Activated CD8-positive, alpha-beta memory T cell treated with anti-CD3 and anti-CD28 coated beads for 24 hours (primary cell): ENCODE data around the gene TBX18.
A peak's percentile ranks its signal among the peaks of the same experiment; 100 is the strongest.

Source experiments
- DNase-seq: peaks from one replicate; pipeline ENCODE4 v3.0.0-alpha.2; 2020

TBX18 gene

DNA sequence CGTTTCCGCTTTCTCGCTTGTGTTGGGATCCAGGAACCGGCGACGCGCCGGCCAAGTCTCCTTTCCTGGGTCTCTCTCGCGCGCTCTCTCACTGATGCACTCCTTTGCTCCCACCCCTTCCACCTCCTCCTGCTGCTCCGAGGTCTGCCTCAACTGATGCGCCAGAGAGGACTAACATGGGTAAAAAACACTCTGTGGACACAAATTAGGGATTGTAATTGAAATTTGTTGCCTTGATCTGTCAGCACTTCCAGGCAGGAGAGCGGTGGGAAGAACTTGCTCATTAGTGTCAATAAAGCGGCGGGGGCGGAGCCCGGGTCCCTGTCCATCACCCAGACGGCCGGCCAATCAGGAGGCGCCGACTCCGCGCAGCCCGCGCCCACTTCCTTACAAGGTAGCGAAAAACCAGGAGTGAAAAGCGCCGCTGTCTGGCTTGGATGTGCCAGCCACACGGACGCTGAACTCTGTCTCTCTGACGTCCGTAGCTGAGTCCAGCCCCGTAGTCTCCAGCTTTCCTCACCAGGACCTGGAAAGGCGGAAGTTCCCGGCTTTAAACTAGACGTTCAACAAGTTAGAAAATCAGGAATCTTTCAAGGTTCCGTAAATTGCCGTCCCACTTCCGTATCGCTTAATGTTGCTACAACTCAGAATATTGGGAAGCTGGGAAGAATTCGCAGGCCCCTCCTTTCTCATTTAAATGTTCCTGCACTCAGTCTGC, at the start of gene TBX18:
TSS of gene TBX18 (minus strand) at position 267 of the 718 bp plus-strand sequence. CDS start 417 bp downstream, outside the sequence.
- DNase-seq = peak; percentile 61

DNA sequence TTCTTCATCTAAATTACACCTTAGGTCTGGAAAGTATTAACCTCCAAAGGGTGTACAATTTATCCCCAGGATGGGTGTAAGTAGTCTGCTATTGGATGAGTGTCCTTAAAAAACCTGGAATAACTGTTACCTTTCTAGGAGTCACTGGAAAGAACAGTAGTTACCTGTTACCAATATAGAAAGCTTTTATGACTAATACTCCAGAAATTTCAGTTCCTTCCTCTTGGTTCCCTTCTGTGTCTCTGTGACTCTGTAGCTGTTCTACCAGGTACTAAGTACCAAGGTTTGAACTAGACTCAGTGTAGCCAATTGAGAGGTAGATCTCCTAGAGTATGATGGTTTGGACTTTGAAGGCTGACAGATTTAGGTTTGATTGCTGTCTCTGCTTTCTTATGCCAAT, 47.0 kb upstream of the TBX18 start:
- no peak for DNase-seq

DNA sequence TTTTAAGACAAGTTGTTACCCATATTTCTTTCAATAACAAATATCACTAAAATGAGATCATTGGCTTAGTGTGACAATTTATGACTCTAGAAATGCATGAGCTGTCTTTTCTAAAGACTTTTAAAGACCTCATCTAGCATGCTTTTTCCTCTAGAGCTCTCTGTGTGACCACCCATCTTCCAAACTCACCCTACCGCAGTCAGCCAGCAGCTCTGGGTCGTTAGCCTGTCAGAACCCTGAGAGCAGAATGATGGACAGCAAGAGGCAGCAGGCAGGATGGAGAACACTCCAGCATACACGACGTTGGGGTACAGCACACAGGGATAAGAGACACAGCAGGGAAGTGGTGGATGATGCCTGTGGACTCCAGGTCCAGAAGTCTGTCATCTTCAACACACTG, 45.1 kb upstream of the TBX18 start:
- DNase-seq = no peak

DNA sequence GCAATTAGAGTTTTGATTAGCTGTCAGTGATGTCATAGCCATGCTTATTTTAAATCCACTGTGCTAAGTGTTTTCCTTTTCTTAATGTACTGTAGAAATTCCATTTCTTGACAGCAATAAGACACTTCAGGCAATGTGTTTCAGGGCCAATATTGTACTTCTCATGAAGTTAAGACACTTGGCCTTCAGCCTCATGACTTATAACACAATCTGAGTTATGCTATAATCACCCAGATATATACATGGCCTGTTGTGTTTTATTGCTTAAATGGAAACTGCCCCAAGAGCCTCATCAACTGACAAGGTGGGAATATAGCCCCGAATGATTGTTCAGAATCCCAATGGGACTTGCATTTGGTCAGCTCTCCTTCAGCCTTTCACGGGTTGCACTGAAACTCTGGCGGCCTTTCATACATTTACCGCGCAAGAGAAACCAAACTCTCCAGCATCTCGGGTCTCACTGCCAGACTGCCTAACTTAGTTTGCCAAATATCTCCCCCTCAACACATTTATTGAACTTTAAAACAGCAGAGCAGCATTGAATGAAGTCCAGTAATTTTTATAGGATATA, 44.2 kb upstream of the TBX18 start:
- no peak for DNase-seq

DNA sequence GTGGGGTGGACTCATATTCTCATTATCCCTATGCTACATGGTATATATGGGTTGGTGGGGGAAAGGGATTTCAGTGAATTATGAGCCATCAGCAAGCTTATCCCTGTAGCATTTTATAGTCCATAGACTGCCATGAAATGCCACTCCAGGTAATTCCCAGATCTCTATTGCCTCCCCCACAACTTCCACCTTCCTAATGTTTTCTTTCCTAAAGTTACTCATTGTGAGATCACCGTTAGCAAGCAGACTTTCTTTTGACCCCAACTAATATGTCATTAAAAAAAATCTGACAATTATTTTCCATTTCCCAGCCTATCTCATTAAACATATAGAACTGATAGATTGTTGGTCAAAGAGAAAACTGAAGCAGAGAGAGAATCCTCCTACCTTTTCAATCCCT, 40.7 kb upstream of the TBX18 start:
- DNase-seq = no peak

DNA sequence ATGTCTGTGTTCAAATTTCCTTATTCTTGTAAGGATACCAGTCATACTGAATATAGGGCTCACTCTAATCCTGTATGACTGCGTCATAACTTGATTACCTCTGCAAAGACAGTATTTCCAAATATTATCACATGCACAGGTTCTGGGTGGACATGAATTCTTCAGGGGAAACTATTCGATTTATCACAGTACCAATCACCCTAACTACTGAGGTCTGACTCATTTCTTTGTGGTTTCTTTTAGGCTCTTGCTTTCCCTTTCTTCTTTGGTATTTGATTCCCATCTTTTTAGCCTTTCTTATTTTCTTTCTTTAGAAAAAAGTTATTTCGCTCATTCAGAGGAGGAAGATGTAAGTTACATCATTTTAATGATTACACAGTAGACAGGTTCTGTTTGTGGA, 40.3 kb upstream of the TBX18 start:
- DNase-seq = no peak

DNA sequence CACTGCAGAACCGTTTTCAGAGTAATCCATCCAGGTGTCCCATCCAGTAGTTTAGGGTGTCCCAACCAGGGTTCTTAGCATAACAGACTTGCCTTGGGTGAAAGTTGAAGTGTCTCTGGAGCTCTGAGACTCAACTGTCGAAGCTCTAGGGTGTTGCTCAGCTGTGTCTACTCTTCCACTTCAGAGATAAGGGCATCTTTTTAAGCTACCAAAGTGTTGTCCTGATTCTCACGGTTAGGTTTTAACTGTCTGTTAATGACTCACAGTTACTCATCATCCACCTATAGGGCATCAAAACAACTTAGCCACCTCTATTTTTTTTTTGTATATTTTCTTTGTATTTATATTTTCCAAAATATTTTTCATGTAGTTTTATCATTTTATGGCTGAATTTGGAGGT, 36.9 kb upstream of the TBX18 start:
- no peak for DNase-seq

DNA sequence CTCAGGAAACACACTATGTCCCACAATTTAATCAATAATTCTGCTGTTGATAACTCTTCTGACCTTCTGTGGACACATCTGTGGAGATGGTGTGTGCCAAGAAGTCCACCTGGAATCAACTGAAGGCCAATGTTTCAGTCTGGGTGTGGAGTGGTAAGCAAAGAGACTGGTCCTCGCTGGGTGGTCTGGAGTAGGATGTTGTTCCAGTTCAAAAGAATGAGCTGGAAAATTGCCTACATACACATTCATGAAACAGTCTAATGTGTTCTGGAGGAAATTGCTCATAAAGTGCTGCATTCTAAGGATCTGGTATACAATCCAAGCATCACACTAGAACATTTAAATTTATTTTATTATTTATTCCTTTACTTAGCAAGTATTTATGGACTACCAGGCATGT, 33.9 kb upstream of the TBX18 start:
- DNase-seq = no peak

DNA sequence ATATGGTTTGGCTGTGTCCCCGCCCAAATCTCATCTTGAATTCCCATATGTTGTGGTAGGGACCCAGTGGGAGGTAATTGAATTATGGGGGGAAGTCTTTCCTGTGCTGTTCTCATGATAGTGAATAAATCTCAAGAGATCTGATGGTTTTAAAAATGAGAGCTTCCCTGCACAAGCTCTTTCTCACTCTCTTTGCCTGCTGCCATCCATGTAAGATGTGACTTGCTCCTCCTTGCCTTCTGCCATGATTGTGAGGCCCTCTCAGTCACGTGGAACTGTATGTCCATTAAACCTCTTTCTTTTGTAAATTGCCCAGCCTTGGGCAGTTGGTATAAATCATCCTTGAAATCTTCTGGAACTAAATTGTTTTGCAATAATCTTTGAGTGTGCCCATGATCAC, 31.9 kb upstream of the TBX18 start:
- DNase-seq = no peak

DNA sequence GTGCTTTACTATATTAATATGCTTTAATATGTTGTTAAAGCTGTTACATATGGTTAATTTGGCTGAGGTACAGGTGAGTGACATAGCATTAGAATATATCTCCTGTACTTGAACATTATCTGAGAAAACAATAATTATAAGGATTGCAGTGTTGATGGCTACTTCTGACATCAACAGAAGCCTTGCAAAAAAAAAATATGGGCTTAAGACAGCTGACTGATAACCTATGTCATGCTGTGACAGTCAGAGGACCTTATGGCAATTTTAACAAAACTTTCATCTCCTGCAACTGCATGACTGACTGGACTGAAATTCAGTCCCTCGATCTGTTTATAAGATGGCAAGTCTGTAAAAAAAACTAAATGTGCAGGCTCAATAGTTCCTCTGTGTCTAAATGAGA, 27.5 kb upstream of the TBX18 start:
- DNase-seq = no peak

DNA sequence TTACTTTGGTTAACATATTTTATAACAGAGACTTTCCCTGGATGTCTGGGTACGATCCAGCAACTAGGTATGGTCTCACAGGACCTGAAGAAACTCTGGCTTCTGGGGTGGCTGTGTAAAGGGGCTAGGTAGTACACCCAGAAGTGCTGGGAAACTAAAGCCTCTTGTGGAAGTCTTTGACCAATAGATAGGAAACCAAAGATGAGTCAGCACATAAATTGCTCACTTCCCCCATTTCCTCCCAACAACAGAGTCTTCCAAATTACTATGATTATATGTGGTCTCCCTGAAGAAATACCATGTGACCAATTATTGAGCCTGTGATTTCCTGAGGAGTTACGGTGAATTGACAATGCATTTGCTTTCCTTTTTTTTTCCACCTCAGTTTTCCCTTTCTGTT, 26.8 kb upstream of the TBX18 start:
- no peak for DNase-seq

DNA sequence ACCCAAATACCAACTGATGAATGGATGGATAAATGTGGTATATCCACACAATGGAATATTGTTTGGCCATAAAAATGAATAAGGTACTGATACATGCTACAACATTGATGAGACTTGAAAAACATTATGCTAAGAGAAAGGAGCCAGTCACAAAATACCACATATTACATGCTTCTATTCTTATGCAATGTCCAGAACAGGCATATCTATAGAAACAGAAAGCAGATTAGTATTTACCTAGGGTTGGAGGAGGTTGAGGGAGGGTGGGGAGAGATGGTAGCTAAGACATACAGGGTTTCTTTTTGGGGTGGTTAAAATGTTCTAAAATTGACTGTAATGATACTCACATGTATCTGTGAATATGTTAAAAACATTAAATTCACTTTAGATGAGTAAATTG, 24.8 kb upstream of the TBX18 start:
- DNase-seq = no peak

DNA sequence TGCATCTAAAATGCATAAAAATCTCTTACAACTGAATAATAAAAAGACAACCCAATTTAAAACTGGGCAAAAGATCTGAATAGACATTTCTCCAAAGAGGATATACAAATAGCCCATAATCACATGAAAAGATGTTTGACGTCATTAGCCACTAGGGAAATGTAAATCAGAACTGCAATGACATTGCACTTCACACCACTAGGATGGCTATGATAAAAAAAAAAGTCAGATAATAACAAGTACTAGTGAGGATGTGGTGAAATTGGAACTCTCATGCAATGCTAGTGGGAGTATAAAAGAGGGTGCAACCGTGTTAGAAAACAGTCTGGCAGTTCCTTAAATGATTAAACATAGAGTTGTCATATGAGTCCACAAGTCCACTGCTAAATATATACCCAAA, 24.3 kb upstream of the TBX18 start:
- no peak for DNase-seq

DNA sequence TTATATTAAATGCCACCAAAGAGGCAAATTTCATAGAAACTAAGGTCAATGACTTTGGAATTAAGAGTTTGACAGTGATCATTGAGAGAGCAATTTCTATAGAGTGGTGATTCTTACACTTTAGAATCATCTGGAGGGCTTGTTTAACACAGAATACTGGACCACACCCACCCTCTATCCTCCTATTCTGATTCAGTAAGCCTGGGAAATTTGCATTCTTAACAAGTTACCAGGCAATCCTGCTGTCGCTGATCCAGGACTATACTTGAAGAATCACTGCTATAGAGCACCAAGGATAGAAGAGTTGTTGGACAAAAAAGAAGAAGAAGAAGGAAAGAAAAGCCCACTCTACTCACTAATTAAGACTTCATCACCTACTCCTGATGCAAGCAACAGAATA, 21.3 kb upstream of the TBX18 start:
- DNase-seq = no peak

DNA sequence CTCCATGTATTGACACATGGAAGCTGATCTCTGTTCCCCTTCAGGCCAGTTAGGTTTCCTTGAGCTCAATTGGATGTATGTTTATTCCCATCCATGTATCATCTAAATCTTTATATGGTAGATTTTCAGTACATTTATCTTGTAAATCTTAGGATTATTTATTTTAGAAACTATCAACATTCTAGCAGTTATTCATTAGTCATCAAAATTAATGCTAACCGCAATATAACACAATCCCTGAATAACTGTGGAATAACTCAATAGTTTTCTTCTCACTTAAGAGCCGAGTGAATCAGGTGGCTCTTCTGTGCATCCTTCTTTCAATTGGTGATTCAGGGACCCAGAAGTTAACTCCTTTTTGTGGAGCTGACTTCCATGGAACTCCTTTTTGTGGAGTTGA, 15.5 kb upstream of the TBX18 start:
- no peak for DNase-seq

DNA sequence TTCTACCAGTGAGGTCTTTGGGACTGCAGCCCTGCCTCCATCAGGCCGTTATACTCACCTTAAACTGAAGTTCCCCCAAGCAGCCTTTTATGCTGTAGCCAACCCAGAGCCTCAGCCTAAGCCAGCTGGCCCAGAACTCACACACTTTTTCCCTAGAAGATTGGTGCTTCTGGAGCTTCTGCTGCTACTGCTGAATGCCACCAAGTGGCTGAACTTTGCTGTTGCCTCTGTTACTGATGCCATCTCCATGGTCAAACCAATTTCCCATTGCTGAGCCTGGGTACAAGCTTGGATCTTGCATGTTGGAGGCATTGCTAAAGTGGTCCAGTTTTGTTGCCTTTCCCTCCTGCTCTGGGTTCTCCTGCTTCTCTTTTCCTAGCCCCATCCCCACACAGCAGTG, 15.0 kb upstream of the TBX18 start:
- DNase-seq = no peak

DNA sequence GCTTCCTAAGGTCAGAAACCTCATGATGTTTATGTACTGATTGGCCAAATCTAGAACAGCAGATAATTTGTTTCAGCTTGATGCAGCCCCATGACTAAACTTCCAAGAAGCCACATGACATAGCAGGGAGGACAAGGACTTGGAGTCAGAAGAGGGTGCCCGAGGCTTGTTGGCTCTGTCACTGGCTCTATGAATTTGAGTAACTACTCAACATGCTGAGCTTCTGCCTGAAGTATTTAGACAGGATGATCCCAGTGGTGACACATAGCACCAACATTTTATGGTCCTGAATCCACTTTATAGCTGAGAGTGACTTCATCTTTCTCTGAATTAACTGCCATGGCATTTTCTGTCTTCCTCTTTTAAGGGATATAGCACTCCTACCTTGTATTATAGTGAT, 13.5 kb upstream of the TBX18 start:
- DNase-seq = no peak

DNA sequence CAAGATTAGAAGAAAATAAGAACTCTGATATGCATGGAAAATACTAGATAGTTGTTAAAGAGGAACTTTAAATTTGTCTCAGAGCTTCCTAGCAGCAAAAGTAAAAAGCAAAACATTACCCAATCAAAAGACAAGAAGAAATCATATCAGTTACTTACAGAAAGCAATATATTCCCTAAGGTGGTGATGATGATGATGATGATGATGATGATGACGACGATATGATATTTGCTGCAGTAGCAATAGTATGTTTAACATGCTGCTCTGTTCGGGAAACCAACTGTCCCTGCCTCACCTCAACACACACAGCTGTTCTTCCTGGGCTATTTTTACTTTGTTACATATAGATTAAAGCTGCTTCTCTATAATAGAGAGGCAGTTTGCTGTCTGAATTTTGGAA, 12.0 kb upstream of the TBX18 start:
- DNase-seq = no peak

DNA sequence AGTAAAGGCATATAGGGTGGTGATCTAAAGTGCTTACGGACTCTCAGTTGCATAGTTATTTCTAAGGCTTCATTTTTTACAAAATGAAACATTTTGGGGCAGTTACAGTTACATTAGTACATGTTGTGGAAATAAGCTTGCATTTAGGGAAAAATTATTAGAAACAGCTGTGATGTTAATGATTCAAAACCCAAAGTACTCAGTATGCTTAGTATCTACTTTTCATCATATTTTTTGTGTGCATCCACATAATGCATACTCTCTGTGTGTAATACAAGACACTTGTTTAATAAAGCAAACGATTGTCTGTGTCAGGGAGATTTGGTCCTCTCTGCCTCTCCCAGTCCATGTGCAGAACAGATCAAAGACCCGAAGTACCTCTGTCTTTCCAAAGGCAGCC, 11.4 kb upstream of the TBX18 start:
- DNase-seq = no peak

DNA sequence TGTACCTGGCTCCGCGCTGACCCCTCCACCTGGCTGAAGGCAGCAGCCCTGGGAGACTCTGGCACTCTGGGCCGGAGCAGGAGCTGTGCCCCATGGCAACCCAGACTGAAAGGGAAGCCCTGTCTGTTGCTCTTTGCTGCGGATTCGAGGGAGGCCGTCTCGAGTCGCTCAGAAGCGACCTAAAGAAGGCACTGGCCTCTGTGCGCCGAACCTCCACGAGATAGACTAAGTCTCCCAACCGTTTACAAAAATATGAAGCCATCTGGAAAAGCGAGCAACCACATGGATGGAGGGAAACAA, 10.5 kb upstream of the TBX18 start:
- DNase-seq = no peak

DNA sequence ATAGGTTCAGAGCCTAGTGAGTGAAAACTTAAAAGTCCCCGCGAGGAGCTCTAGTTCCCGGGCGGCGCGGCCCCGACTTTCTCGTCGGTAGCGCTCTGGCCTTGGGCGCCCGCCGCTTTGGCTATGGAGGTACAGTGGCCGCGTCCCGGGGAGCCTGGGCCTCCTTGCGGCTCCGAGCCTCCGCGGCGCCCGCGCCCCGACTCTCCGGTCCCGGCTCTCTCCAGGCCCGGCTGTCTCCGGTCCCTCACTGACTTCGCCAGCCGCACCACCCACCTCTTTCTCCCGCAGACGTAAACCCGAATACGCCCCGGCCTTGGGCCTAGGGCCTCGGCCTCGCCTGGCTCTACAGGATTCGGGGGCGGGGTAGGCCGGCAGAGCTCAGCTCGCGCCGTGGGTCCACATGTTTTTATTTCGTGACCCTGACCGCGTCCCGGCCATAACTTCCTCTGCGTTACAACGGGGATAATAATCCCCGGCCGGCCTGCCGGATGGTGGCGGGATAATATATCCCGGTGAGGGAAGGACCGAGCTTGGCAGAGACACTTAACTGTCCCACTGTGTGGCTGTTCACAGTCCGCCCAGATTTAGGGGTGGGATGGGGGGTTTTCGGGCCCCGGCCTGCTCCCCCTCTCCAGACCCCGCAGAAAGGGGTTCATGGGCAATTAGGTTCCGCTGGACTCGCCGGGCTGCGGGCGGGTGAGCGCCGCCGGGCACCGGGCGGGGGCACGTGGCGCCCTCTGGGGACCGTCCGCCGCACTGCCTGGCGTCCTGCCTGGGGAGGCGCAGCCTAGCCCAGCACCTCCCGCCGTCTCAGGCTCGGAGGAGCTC, 10.0 kb upstream of the TBX18 start:
- no peak for DNase-seq

DNA sequence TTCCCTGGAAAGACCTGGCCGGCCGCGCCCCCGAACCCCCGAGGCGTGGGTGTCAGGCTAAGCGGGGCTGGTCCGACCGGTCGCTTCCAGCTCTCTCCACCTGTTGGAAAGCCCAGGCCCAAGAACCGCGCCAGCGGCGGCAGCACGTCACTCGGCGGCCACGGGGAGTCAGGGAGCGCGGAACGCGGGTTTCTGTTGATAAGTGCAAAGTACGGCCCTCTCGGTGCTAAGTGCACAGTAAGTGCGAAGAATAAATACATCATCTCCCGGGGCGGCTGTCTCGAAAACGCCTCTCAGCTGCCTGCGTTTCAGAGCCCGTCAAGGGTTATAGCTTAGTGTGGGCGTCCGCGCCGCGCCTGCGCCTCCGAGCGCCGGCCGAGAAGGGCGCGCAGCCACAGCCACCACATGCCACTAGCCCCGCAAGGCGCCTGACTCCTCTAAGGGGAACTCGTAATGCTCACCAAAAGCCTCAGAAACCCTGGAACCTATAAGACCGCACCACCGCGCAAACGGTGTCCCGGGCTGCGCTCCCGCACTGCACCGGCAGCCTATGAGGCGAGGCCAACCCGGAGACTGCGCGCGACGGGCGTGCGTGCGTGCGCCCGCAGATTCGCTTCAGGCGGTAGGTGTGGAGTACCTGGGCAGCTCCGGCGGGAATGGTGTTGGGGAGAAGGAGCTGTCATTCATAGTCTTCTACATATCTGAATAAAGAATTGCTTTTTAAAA, 9.2 kb upstream of the TBX18 start:
- DNase-seq = no peak

DNA sequence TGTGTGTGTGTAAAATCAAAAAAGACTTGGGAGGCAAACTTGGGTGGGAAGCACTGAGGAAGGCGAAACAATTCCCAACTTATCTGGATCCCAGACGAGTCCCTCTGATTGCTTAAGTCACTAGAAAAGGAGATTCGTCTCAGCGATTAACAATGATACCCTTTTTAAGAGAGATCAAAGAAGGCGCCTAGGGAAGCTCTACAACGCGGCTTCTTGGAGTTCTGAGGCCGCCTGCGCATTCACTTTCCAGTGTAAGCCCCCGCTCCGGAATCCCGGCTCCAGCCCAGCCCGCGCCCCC, 8.7 kb upstream of the TBX18 start:
- no peak for DNase-seq
